Skin epidermis (tissue), 12 donors: ENCODE data around the gene SIRT5.

Experiments used
- H3K27ac ChIP-seq, 21 experiments: fragments of 200-600 bp; sonication (generic) in 11 of 21; one replicate each; pipeline ENCODE4 v1.5.0; 2020; ENCODE audit warnings: mild to moderate bottlenecking in 3 of 21, inconsistent platforms in 2 of 21, moderate library complexity in 2 of 21
- H3K4me3 ChIP-seq, 7 experiments: fragments of 200-600 bp; sonication (generic) in 2 of 7; one replicate each; pipeline ENCODE4 v1.5.0; 2020; ENCODE audit warnings: inconsistent platforms in 2 of 7, mild to moderate bottlenecking in 2 of 7, moderate library complexity in 1 of 7

SIRT5 gene

DNA sequence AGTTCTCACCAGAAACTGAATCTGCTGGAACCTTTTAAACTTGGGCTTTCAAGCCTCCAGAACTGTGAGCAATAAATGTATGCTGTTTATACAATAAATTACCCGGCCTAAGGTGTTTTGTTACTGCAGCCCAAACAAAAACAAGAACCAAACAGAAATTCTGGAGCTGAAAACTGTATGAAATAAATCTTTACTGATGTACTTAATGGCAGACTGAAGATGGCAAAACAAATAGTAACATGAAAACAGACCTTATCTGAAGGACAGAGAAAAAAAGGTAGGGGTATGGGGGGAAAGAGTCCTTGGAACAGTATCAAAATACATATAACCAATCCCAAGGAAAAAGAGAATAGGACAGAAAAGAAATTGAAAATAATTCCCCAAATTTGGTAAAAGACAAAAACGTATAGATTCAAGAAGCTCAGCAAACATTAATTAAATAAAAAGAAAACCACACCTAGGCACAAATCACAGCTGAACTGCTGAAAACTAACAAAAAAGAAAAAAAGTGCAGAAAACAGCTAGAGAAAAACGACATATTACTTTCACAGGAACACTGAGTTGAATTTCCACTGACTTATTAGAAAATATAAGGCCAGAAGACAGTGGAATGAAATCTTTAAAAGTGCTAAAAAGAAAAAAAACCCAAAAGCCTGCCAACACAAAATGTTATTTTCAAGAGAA, 88.4 kb downstream of the SIRT5 start:
- H3K4me3 ChIP-seq = no peak overlapping the region
- H3K27ac ChIP-seq = no peak overlapping the region

GRCh38 chr6:13663986-13664385, 89.6 kb downstream of the SIRT5 start:
- Histone ChIP-seq H3K27ac (no peak overlapping the region), H3K4me3 (no peak overlapping the region)
